NCI-H226 (cell line): ENCODE results near the gene FOXF2.

Experiments used
- DNase-seq: peaks from one replicate; pipeline ENCODE4 v3.0.0-alpha.2; 2015

The FOXF2 gene

GRCh38 chr6:1392813-1393640 is 3.7 kb downstream of the FOXF2 start:
- no peak for DNase-seq

- DNase-seq, result no peak
Observed at GRCh38 chr6:1393641-1394283, 4.4 kb downstream of the FOXF2 start.

- DNase-seq, result no peak
Observed at GRCh38 chr6:1394514-1395463, 5.4 kb downstream of the FOXF2 start.

- DNase-seq, result no peak
Observed at GRCh38 chr6:1395506-1395905, 6.1 kb downstream of the FOXF2 start.

GRCh38 chr6:1395941-1396908 is 6.8 kb downstream of the FOXF2 start:
- DNase-seq, result no peak

GRCh38 chr6:1396952-1397868 is 7.8 kb downstream of the FOXF2 start:
- peak; percentile 61 for DNase-seq

- DNase-seq, result no peak
Observed at GRCh38 chr6:1399085-1399780, 9.9 kb downstream of the FOXF2 start.

- no peak for DNase-seq
Observed at GRCh38 chr6:1400126-1400850, 10.9 kb downstream of the FOXF2 start.

- DNase-seq, result no peak
Observed at GRCh38 chr6:1402369-1402768, 13.0 kb downstream of the FOXF2 start.

GRCh38 chr6:1402868-1403267 is 13.5 kb downstream of the FOXF2 start:
- no peak for DNase-seq

GRCh38 chr6:1403851-1404712 is 14.7 kb downstream of the FOXF2 start:
- DNase-seq, result no peak

- no peak for DNase-seq
Observed at GRCh38 chr6:1404713-1405098, 15.3 kb downstream of the FOXF2 start.

GRCh38 chr6:1405221-1405620 is 15.8 kb downstream of the FOXF2 start:
- no peak for DNase-seq

GRCh38 chr6:1406306-1407072 is 17.1 kb downstream of the FOXF2 start:
- DNase-seq, result no peak

- no peak for DNase-seq
Observed at GRCh38 chr6:1407499-1407990, 18.2 kb downstream of the FOXF2 start.

- DNase-seq, result no peak
Observed at GRCh38 chr6:1409774-1410465, 20.5 kb downstream of the FOXF2 start.

GRCh38 chr6:1412901-1413300 is 23.5 kb downstream of the FOXF2 start:
- DNase-seq, result no peak
